Endodermal cell (in vitro differentiated cells): ENCODE data around the gene SHQ1. TPM values are rescaled to one million over a fixed set of nuclear protein-coding genes. Genes with fewer than 3 reads are reported as not detected.

Source experiments
- DNase-seq: peaks from one replicate; pipeline ENCODE4 v3.0.0-alpha.2; 2017
- H3K27ac ChIP-seq: 2 replicates; pipeline ENCODE4 v1.5.1; 2013; ENCODE audit warnings: mild to moderate bottlenecking, low read depth, low read length, moderate library complexity
- H3K27me3 ChIP-seq: 2 replicates; pipeline ENCODE4 v1.6.1; 2013; ENCODE audit warnings: mild to moderate bottlenecking, low read length, moderate library complexity; ENCODE audit not compliant: insufficient read depth, control insufficient read depth, poor library complexity, severe bottlenecking
- H3K36me3 ChIP-seq: 2 replicates; pipeline ENCODE4 v1.7.0; 2013; ENCODE audit warnings: mild to moderate bottlenecking, low read length, moderate library complexity; ENCODE audit not compliant: control insufficient read depth, insufficient read depth
- H3K4me1 ChIP-seq: one replicate; pipeline ENCODE4 v1.7.0; 2013; ENCODE audit warnings: low read length; ENCODE audit not compliant: control insufficient read depth, insufficient read depth
- H3K4me3 ChIP-seq: 2 replicates; pipeline ENCODE4 v1.5.1; 2013; ENCODE audit warnings: mild to moderate bottlenecking, low read length, moderate library complexity
- H3K9ac ChIP-seq: 2 replicates; pipeline ENCODE4 v1.6.1; 2013; ENCODE audit warnings: mild to moderate bottlenecking, low read length, moderate library complexity; ENCODE audit not compliant: poor library complexity, severe bottlenecking; ENCODE audit errors: extremely low read depth
- H3K9me3 ChIP-seq: 2 replicates; pipeline ENCODE4 v1.6.1; 2013; ENCODE audit warnings: mild to moderate bottlenecking, low read length, moderate library complexity; ENCODE audit not compliant: control insufficient read depth
- H3K27ac Mint-ChIP-seq: 2 replicates; pipeline ENCODE4 v1.8.0; 2020; ENCODE audit warnings: mixed read lengths
- H3K27me3 Mint-ChIP-seq: 2 replicates; pipeline ENCODE4 v1.8.0; 2021; ENCODE audit warnings: mild to moderate bottlenecking, mixed read lengths; ENCODE audit not compliant: insufficient read depth
- H3K36me3 Mint-ChIP-seq: 2 replicates; pipeline ENCODE4 v1.8.0; 2020; ENCODE audit warnings: low read depth, mixed read lengths
- H3K4me1 Mint-ChIP-seq: 2 replicates; pipeline ENCODE4 v1.8.0; 2020; ENCODE audit warnings: mixed read lengths
- H3K4me3 Mint-ChIP-seq: 2 replicates; pipeline ENCODE4 v1.8.0; 2020; ENCODE audit warnings: mild to moderate bottlenecking, moderate library complexity, mixed read lengths
- H3K9me3 Mint-ChIP-seq: 2 replicates; pipeline ENCODE4 v1.8.0; 2020; ENCODE audit warnings: mild to moderate bottlenecking, mixed read lengths
- CTCF ChIP-seq: fragments of 200-600 bp; sonication (generic); conservative IDR thresholded peaks from 2 replicates; pipeline ENCODE4 v1.5.0; 2021; ENCODE audit warnings: antibody characterized with exemption, mild to moderate bottlenecking
- WGBS, 2 experiments: methylation state at CpG; one replicate each; pipeline versions ENCODE4 v1.1.5 to v1.1.7; 2013; ENCODE audit warnings: missing lambda C conversion rate in 2 of 2, mixed read lengths in 1 of 2; ENCODE audit not compliant: insufficient coverage in 1 of 2, insufficient read length in 1 of 2; 5-methylcytosine and 5-hydroxymethylcytosine counted together
- total RNA-seq, 2 donors: library from RNA; stranded (reverse); fragmentation: NEBNext Ultra II Directional in 1 of 2; extraction: Animal tissue kit (Norgen Biotek cat#: 25700) in 1 of 2; gene quantifications; 2 replicates in 1 of 2; 3 replicates in 1 of 2; pipeline ENCODE4 v1.2.1, GENCODE V29; 2021

Gene SHQ1
- total RNA-seq, 2 donors from 2014 or later, result 28.2 to 28.4 TPM

GRCh38 chr3:72761410-72761809, 86.8 kb downstream of the SHQ1 start:
- Histone ChIP-seq H3K9ac (no peak overlapping the region), H3K27me3 (no peaks in the 10 kb centered on the region), H3K27ac (no peak overlapping the region), H3K36me3 (no peaks in the 10 kb centered on the region), H3K4me1 (peaks cover 7% of the 10 kb centered on the region), H3K9me3 (no peaks in the 10 kb centered on the region), H3K4me3 (no peak overlapping the region)
- 95 to 100% methylated on average over 1 to 2 of the region's 3 CpGs for WGBS, 2 experiments
- Mint-ChIP-seq H3K4me3 (no peak overlapping the region), H3K27ac (no peak overlapping the region), H3K4me1 (peaks cover 22% of the 10 kb centered on the region), H3K36me3 (peaks cover 9% of the 10 kb centered on the region), H3K9me3 (no peaks in the 10 kb centered on the region), H3K27me3 (no peaks in the 10 kb centered on the region)
- TF ChIP-seq CTCF, result no peak
- no peak for DNase-seq

GRCh38 chr3:72760225-72760624, 88.0 kb downstream of the SHQ1 start:
- no peak for DNase-seq
- H3K4me3 Mint-ChIP-seq, result no peak overlapping the region
- H3K4me1 Mint-ChIP-seq, result peaks cover 17% of the 10 kb centered on the region
- H3K4me3 ChIP-seq, result no peak overlapping the region
- no peak overlapping the region for H3K27ac ChIP-seq
- H3K27ac Mint-ChIP-seq, result no peak overlapping the region
- H3K36me3 ChIP-seq, result no peaks in the 10 kb centered on the region
- no peaks in the 10 kb centered on the region for H3K9me3 Mint-ChIP-seq
- WGBS, 2 experiments, result 81 to 90% methylated on average over 3 of the region's 3 CpGs
- no peaks in the 10 kb centered on the region for H3K9me3 ChIP-seq
- H3K4me1 ChIP-seq, result peaks cover 3% of the 10 kb centered on the region
- TF ChIP-seq CTCF, result no peak
- H3K27me3 Mint-ChIP-seq, result no peaks in the 10 kb centered on the region
- H3K9ac ChIP-seq, result no peak overlapping the region
- H3K36me3 Mint-ChIP-seq, result peaks cover 9% of the 10 kb centered on the region
- no peaks in the 10 kb centered on the region for H3K27me3 ChIP-seq

- no peak overlapping the region for H3K4me3 ChIP-seq
- H3K36me3 ChIP-seq, result no peaks in the 10 kb centered on the region
- no peaks in the 10 kb centered on the region for H3K9me3 Mint-ChIP-seq
- TF ChIP-seq CTCF, result no peak
- H3K27ac Mint-ChIP-seq, result no peak overlapping the region
- H3K27me3 ChIP-seq, result no peaks in the 10 kb centered on the region
- H3K9ac ChIP-seq, result no peak overlapping the region
- H3K4me3 Mint-ChIP-seq, result no peak overlapping the region
- peaks cover 6% of the 10 kb centered on the region for H3K4me1 ChIP-seq
- no peaks in the 10 kb centered on the region for H3K9me3 ChIP-seq
- H3K27ac ChIP-seq, result no peak overlapping the region
- DNase-seq, result no peak
- no peaks in the 10 kb centered on the region for H3K27me3 Mint-ChIP-seq
- peaks cover 8% of the 10 kb centered on the region for H3K4me1 Mint-ChIP-seq
- H3K36me3 Mint-ChIP-seq, result peaks cover 3% of the 10 kb centered on the region
- WGBS, 2 experiments, result 87 to 100% methylated on average over 1 to 3 of the region's 3 CpGs
These were observed 91.3 kb downstream of the SHQ1 start for GRCh38 chr3:72756900-72757299.
